Muscle layer of colon (tissue), 2 donors: ENCODE results near the gene OSTF1.

ENCODE experiments used
- H3K27ac ChIP-seq: one replicate; pipeline ENCODE4 v1.7.0; 2013; ENCODE audit warnings: low read depth, mild to moderate bottlenecking, low read length, moderate library complexity
- H3K27me3 ChIP-seq, 2 donors: one replicate each; pipeline ENCODE4 v1.7.0; 2013; ENCODE audit warnings: low read length in 2 of 2, mild to moderate bottlenecking in 2 of 2; ENCODE audit not compliant: insufficient read depth in 2 of 2, control insufficient read depth in 1 of 2
- H3K36me3 ChIP-seq: one replicate; pipeline ENCODE4 v1.7.0; 2013; ENCODE audit warnings: mild to moderate bottlenecking, low read length; ENCODE audit not compliant: insufficient read depth
- H3K4me1 ChIP-seq: one replicate; pipeline ENCODE4 v1.7.0; 2013; ENCODE audit warnings: mild to moderate bottlenecking, low read length; ENCODE audit not compliant: insufficient read depth
- H3K4me3 ChIP-seq, 2 donors: one replicate each; pipeline ENCODE4 v1.7.0; 2013; ENCODE audit warnings: low read length in 2 of 2, low read depth in 1 of 2, mild to moderate bottlenecking in 1 of 2, moderate library complexity in 1 of 2
- H3K9ac ChIP-seq: one replicate; pipeline ENCODE4 v1.7.0; 2013; ENCODE audit warnings: low read length
- H3K9me3 ChIP-seq: one replicate; pipeline ENCODE4 v1.7.0; 2013; ENCODE audit warnings: mild to moderate bottlenecking, low read length
- donor health status: abdominal sarcoma.
- donor health status: Adenocarcinoma of cecum.

Gene OSTF1

GRCh38 chr9:75087289-75087823 lies 958 bp upstream of the OSTF1 start:
- Histone ChIP-seq H3K9ac (peak overlapping the region; percentile 34), H3K27me3 (no peaks in the 10 kb centered on the region), H3K36me3 (no peaks in the 10 kb centered on the region), H3K27ac (peak overlapping the region; percentile 92), H3K4me1 (peaks cover 16% of the 10 kb centered on the region), H3K4me3 (peak overlapping the region; percentile 85 to 95), H3K9me3 (no peaks in the 10 kb centered on the region)

- Histone ChIP-seq H3K9ac (no peak overlapping the region), H3K27ac (peak overlapping the region; percentile 96), H3K27me3 (no peaks in the 10 kb centered on the region), H3K4me1 (peaks cover 16% of the 10 kb centered on the region), H3K4me3 (peak overlapping the region; percentile 66 to 84), H3K36me3 (no peaks in the 10 kb centered on the region), H3K9me3 (no peaks in the 10 kb centered on the region)
Measured at GRCh38 chr9:75088646-75089372, 495 bp downstream of the OSTF1 start.

- Histone ChIP-seq H3K27ac (peak overlapping the region; percentile 96), H3K4me1 (peaks cover 16% of the 10 kb centered on the region), H3K36me3 (no peaks in the 10 kb centered on the region), H3K9me3 (no peaks in the 10 kb centered on the region), H3K9ac (no peak overlapping the region), H3K27me3 (no peaks in the 10 kb centered on the region), H3K4me3 (peak overlapping the region in 1 of 2 donors; percentile 84)
Measured at GRCh38 chr9:75089373-75089766, 1.1 kb downstream of the OSTF1 start.

GRCh38 chr9:75090579-75090978 lies 2.3 kb downstream of the OSTF1 start:
- H3K27me3 ChIP-seq = no peaks in the 10 kb centered on the region
- H3K9ac ChIP-seq = no peak overlapping the region
- H3K27ac ChIP-seq = no peak overlapping the region
- H3K4me1 ChIP-seq = peaks cover 16% of the 10 kb centered on the region
- no peak overlapping the region for H3K4me3 ChIP-seq
- no peaks in the 10 kb centered on the region for H3K36me3 ChIP-seq
- no peaks in the 10 kb centered on the region for H3K9me3 ChIP-seq

GRCh38 chr9:75092766-75093165 lies 4.5 kb downstream of the OSTF1 start:
- Histone ChIP-seq H3K4me1 (peaks cover 17% of the 10 kb centered on the region), H3K36me3 (no peaks in the 10 kb centered on the region)

GRCh38 chr9:75096796-75097195 lies 8.5 kb downstream of the OSTF1 start:
- Histone ChIP-seq H3K27ac (no peak overlapping the region), H3K9ac (no peak overlapping the region), H3K9me3 (no peaks in the 10 kb centered on the region), H3K4me1 (peaks cover 7% of the 10 kb centered on the region), H3K4me3 (no peak overlapping the region), H3K27me3 (no peaks in the 10 kb centered on the region), H3K36me3 (no peaks in the 10 kb centered on the region)

More at GRCh38 chr9:75092766-75093165, 4.5 kb downstream of the OSTF1 start:
- Histone ChIP-seq H3K4me3 (no peak overlapping the region), H3K27me3 (no peaks in the 10 kb centered on the region), H3K9ac (no peak overlapping the region), H3K27ac (no peak overlapping the region), H3K9me3 (no peaks in the 10 kb centered on the region)

GRCh38 chr9:75101004-75101588 lies 12.8 kb downstream of the OSTF1 start:
- no peak overlapping the region for H3K27ac ChIP-seq

GRCh38 chr9:75102177-75102790 lies 14.0 kb downstream of the OSTF1 start:
- Histone ChIP-seq H3K9ac (no peak overlapping the region), H3K27ac (no peak overlapping the region), H3K27me3 (no peaks in the 10 kb centered on the region), H3K36me3 (no peaks in the 10 kb centered on the region), H3K9me3 (no peaks in the 10 kb centered on the region), H3K4me3 (no peak overlapping the region), H3K4me1 (peaks cover 4% of the 10 kb centered on the region)

More at GRCh38 chr9:75101004-75101588, 12.8 kb downstream of the OSTF1 start:
- H3K4me3 ChIP-seq = no peak overlapping the region
- H3K9ac ChIP-seq = no peak overlapping the region
- no peaks in the 10 kb centered on the region for H3K27me3 ChIP-seq
- peaks cover 7% of the 10 kb centered on the region for H3K4me1 ChIP-seq
- no peaks in the 10 kb centered on the region for H3K9me3 ChIP-seq
- no peaks in the 10 kb centered on the region for H3K36me3 ChIP-seq

- H3K9ac ChIP-seq = no peak overlapping the region
- H3K27ac ChIP-seq = no peak overlapping the region
- no peaks in the 10 kb centered on the region for H3K9me3 ChIP-seq
- no peaks in the 10 kb centered on the region for H3K36me3 ChIP-seq
- H3K4me1 ChIP-seq = peaks cover 8% of the 10 kb centered on the region
- H3K27me3 ChIP-seq = no peaks in the 10 kb centered on the region
- no peak overlapping the region for H3K4me3 ChIP-seq
Measured at GRCh38 chr9:75104607-75105006, 16.3 kb downstream of the OSTF1 start.

- no peaks in the 10 kb centered on the region for H3K27me3 ChIP-seq
- no peaks in the 10 kb centered on the region for H3K36me3 ChIP-seq
- no peaks in the 10 kb centered on the region for H3K9me3 ChIP-seq
- H3K4me3 ChIP-seq = no peak overlapping the region
- H3K27ac ChIP-seq = no peak overlapping the region
- H3K4me1 ChIP-seq = peaks cover 8% of the 10 kb centered on the region
- H3K9ac ChIP-seq = no peak overlapping the region
Measured at GRCh38 chr9:75105019-75105540, 16.8 kb downstream of the OSTF1 start.

GRCh38 chr9:75105841-75106240 lies 17.5 kb downstream of the OSTF1 start:
- no peak overlapping the region for H3K9ac ChIP-seq
- H3K27ac ChIP-seq = no peak overlapping the region
- H3K9me3 ChIP-seq = no peaks in the 10 kb centered on the region
- H3K27me3 ChIP-seq = no peaks in the 10 kb centered on the region
- H3K36me3 ChIP-seq = no peaks in the 10 kb centered on the region
- H3K4me3 ChIP-seq = no peak overlapping the region
- H3K4me1 ChIP-seq = peaks cover 8% of the 10 kb centered on the region
